Esophagus squamous epithelium (tissue), 4 donors: Measurements from ENCODE around the gene MIER3.

ENCODE experiments used
- CTCF ChIP-seq, 6 experiments: fragments of 450-650 bp in 4 of 6; fragments of 200-600 bp in 2 of 6; sonication (generic) in 2 of 6; IDR thresholded peaks; one replicate each; pipeline ENCODE4 v1.5.1; 2016 to 2019; ENCODE audit warnings: antibody characterized with exemption in 6 of 6, mild to moderate bottlenecking in 4 of 6, moderate library complexity in 4 of 6
- POLR2A ChIP-seq, 4 donors: fragments of 450-650 bp; IDR thresholded peaks; one replicate each; pipeline ENCODE4 v1.6.1; 2017; ENCODE audit warnings: antibody characterized with exemption in 4 of 4, mild to moderate bottlenecking in 4 of 4, moderate library complexity in 3 of 4

- no peak for TF ChIP-seq POLR2A (IDR thresholded peaks at IDR 0.05)
- no peak for TF ChIP-seq CTCF (IDR thresholded peaks at IDR 0.05)
These were observed 41.5 kb downstream of the MIER3 start for GRCh38 chr5:56910210-56910965.
